Osteocyte (in vitro differentiated cells): ENCODE results near the gene IRF8. TPM values are rescaled to one million over a fixed set of nuclear protein-coding genes. Genes with fewer than 3 reads are reported as not detected.

ENCODE experiments used
- DNase-seq: peaks from one replicate; pipeline ENCODE4 v3.0.0; 2021; ENCODE audit warnings: mixed read lengths; ENCODE audit not compliant: unreplicated experiment; ENCODE audit errors: extremely low spot score
- H3K27ac Mint-ChIP-seq: one replicate; pipeline ENCODE4 v1.8.0; 2021; ENCODE audit warnings: mild to moderate bottlenecking, mixed read lengths; ENCODE audit not compliant: unreplicated experiment
- H3K27me3 Mint-ChIP-seq: one replicate; pipeline ENCODE4 v1.8.0; 2021; ENCODE audit warnings: mixed read lengths; ENCODE audit not compliant: unreplicated experiment
- H3K36me3 Mint-ChIP-seq: one replicate; pipeline ENCODE4 v1.8.0; 2021; ENCODE audit warnings: mixed read lengths; ENCODE audit not compliant: unreplicated experiment
- H3K4me1 Mint-ChIP-seq: one replicate; pipeline ENCODE4 v1.8.0; 2021; ENCODE audit warnings: mixed read lengths; ENCODE audit not compliant: unreplicated experiment
- H3K4me3 Mint-ChIP-seq: one replicate; pipeline ENCODE4 v1.8.0; 2021; ENCODE audit warnings: mild to moderate bottlenecking, moderate library complexity, mixed read lengths; ENCODE audit not compliant: unreplicated experiment
- H3K9me3 Mint-ChIP-seq: one replicate; pipeline ENCODE4 v1.8.0; 2021; ENCODE audit warnings: mixed read lengths; ENCODE audit not compliant: unreplicated experiment
- total RNA-seq: library from RNA; stranded (reverse); gene quantifications from 2 replicates; pipeline ENCODE4 v1.2.1, GENCODE V29; 2021
- TF ChIP-seq, protein P1 (sequence below): fragments of 200-600 bp; sonication (generic); IDR thresholded peaks from 2 replicates; pipeline ENCODE4 v1.5.0; 2021; ENCODE audit warnings: antibody characterized with exemption, mild to moderate bottlenecking, moderate library complexity

Gene IRF8
- total RNA-seq, 1 donor from 2014 or later, result not detected

DNA sequence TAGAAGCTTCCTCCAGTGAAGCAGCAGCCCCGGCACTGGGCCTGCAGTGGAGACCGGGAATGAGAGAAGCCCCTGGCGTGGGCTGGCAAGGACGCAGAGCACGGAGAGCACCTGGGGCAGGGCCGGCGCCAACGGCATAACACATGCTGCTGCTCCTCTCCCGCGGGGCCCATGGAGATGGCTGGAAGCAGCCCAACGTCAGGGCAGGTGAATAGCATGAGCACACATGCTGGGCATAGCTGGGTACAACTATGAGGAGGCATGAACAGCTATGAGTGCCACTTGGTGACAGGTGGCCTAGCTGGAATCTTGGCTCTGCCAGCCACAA, 46.4 kb downstream of the IRF8 start:
- Mint-ChIP-seq H3K27me3 (peaks cover 23% of the 10 kb centered on the region), H3K4me1 (no peaks in the 10 kb centered on the region), H3K36me3 (no peaks in the 10 kb centered on the region), H3K9me3 (no peaks in the 10 kb centered on the region), H3K27ac (no peak overlapping the region), H3K4me3 (no peak overlapping the region)
- no peak for DNase-seq
- TF ChIP-seq, protein P1, sequence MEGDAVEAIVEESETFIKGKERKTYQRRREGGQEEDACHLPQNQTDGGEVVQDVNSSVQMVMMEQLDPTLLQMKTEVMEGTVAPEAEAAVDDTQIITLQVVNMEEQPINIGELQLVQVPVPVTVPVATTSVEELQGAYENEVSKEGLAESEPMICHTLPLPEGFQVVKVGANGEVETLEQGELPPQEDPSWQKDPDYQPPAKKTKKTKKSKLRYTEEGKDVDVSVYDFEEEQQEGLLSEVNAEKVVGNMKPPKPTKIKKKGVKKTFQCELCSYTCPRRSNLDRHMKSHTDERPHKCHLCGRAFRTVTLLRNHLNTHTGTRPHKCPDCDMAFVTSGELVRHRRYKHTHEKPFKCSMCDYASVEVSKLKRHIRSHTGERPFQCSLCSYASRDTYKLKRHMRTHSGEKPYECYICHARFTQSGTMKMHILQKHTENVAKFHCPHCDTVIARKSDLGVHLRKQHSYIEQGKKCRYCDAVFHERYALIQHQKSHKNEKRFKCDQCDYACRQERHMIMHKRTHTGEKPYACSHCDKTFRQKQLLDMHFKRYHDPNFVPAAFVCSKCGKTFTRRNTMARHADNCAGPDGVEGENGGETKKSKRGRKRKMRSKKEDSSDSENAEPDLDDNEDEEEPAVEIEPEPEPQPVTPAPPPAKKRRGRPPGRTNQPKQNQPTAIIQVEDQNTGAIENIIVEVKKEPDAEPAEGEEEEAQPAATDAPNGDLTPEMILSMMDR, result no peak

- Mint-ChIP-seq H3K36me3 (no peaks in the 10 kb centered on the region), H3K9me3 (no peaks in the 10 kb centered on the region), H3K4me1 (no peaks in the 10 kb centered on the region), H3K27me3 (peaks cover 29% of the 10 kb centered on the region), H3K4me3 (no peak overlapping the region), H3K27ac (no peak overlapping the region)
- TF ChIP-seq, protein P1, result no peak
- DNase-seq, result no peak
Measured at GRCh38 chr16:85946541-85947124, 47.7 kb downstream of the IRF8 start.

GRCh38 chr16:85947230-85948137, 48.5 kb downstream of the IRF8 start:
- TF ChIP-seq, protein P1, result no peak
- Mint-ChIP-seq H3K27me3 (peaks cover 30% of the 10 kb centered on the region), H3K36me3 (no peaks in the 10 kb centered on the region), H3K4me3 (no peak overlapping the region), H3K27ac (no peak overlapping the region), H3K4me1 (no peaks in the 10 kb centered on the region), H3K9me3 (no peaks in the 10 kb centered on the region)
- no peak for DNase-seq

- H3K4me1 Mint-ChIP-seq, result no peaks in the 10 kb centered on the region
- H3K36me3 Mint-ChIP-seq, result no peaks in the 10 kb centered on the region
- DNase-seq, result no peak
- no peaks in the 10 kb centered on the region for H3K9me3 Mint-ChIP-seq
- H3K4me3 Mint-ChIP-seq, result no peak overlapping the region
- H3K27ac Mint-ChIP-seq, result no peak overlapping the region
- TF ChIP-seq, protein P1, result no peak
- H3K27me3 Mint-ChIP-seq, result peaks cover 30% of the 10 kb centered on the region
Measured at GRCh38 chr16:85948138-85948509, 49.2 kb downstream of the IRF8 start.

GRCh38 chr16:85948616-85949265, 49.8 kb downstream of the IRF8 start:
- Mint-ChIP-seq H3K9me3 (no peaks in the 10 kb centered on the region), H3K36me3 (no peaks in the 10 kb centered on the region), H3K4me1 (no peaks in the 10 kb centered on the region), H3K27ac (no peak overlapping the region), H3K4me3 (no peak overlapping the region), H3K27me3 (peaks cover 30% of the 10 kb centered on the region)
- DNase-seq, result no peak
- TF ChIP-seq, protein P1, result no peak
